ENCODE measurements around the gene ABCA4. TPM values are rescaled to one million over a fixed set of nuclear protein-coding genes. Genes with fewer than 3 reads are reported as not detected.

ABCA4 gene
- total and polyA plus RNA-seq, 2 of the 8 experiments (the other 6 are each of a cell fraction or from before 2014, with no cell fraction given): 0.06 TPM; not detected in 1

DNA sequence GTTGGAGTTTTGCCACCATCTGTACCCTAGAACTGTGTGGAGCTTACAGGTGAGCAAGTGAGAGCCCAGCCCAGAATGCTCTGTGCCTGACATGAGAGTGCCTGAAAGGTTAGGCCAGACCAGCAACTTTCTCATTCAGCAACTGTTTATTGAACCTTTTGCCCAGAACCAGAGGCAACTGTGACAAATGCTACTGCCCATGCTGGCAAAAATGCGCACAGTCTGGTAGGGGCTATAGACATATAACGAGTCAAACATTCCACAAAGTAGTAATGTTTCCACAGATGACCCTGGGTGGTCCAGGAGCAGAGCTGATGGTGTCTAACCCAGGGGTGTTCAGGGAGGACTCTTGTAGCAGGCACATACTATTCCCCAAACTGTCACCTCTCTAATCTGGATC, 155.7 kb downstream of the ABCA4 start:
- FAIRE-seq: no peak
- Histone ChIP-seq H2AFZ (ENCODE audit: low read length) (0 out of 2 replicates have a peak overlapping the region, but pooled peaks have one; percentile 36), H3K79me2 (ENCODE audit: control insufficient read depth in 1 of 2, insufficient read depth in 2 of 2, low read length in 2 of 2) (no peaks in the 10 kb centered on the region), H3K23ac (ENCODE audit: insufficient read length) (no peak overlapping the region), H3K14ac (ENCODE audit: insufficient read length) (no peak overlapping the region), H2BK120ac (replicated peaks; ENCODE audit: low read depth, low read length) (no peak overlapping the region), H3K27me3 (replicated peaks in 1 of 4; ENCODE audit: control insufficient read depth in 3 of 4, extremely low read depth in 1 of 4, insufficient read depth in 3 of 4, low read length in 3 of 4) (no peaks in the 10 kb centered on the region), H3K23me2 (ENCODE audit: low read depth, low read length) (no peaks in the 10 kb centered on the region; the same call in 1 of the 2 replicates), H3K4me1 (replicated peaks in 1 of 4; ENCODE audit: control insufficient read depth in 3 of 4, insufficient read depth in 4 of 4, low read length in 3 of 4) (no peaks in the 10 kb centered on the region), H3K4me2 (ENCODE audit: insufficient read depth in 1 of 2, low read depth in 2 of 2, low read length in 2 of 2) (no peak overlapping the region), H2AK5ac (ENCODE audit: low read depth, low read length) (no peak overlapping the region), H4K5ac (ENCODE audit: insufficient read length, low read depth, low read length) (no peak overlapping the region), H3K18ac (ENCODE audit: extremely low read depth, low read length) (no peak overlapping the region), H3K36me3 (ENCODE audit: control insufficient read depth in 2 of 4, insufficient read depth in 4 of 4, low read length in 3 of 4) (no peaks in the 10 kb centered on the region), H2BK20ac (ENCODE audit: low read length) (no peak overlapping the region), H2BK15ac (ENCODE audit: low read length) (no peak overlapping the region), H3K27ac (ENCODE audit: low read depth, low read length) (no peak overlapping the region), H3K79me1 (ENCODE audit: low read depth, low read length) (no peaks in the 10 kb centered on the region), H4K8ac (ENCODE audit: extremely low read depth, insufficient read depth, low read length) (no peak overlapping the region), H3K4ac (replicated peaks; ENCODE audit: insufficient read length, low read depth, low read length) (no peak overlapping the region), H4K20me1 (replicated peaks in 1 of 2; ENCODE audit: control insufficient read depth in 1 of 2, insufficient read depth in 2 of 2, low read length in 2 of 2) (no peaks in the 10 kb centered on the region), H2BK5ac (ENCODE audit: low read depth, low read length) (no peak overlapping the region), H3K56ac (replicated peaks; ENCODE audit: insufficient read length, low read depth, low read length) (no peak overlapping the region), H4K91ac (replicated peaks; ENCODE audit: insufficient read length, low read length) (no peak overlapping the region), H3K9ac (replicated peaks in 1 of 4; ENCODE audit: extremely low read depth in 1 of 4, low read depth in 3 of 4, low read length in 3 of 4) (no peak overlapping the region), H3K4me3 (ENCODE audit: extremely low read depth in 1 of 4, insufficient read depth in 2 of 4, low read depth in 3 of 4, low read length in 4 of 4) (no peak overlapping the region), H3K9me3 (ENCODE audit: insufficient read depth in 2 of 2, low read depth in 1 of 2, low read length in 1 of 2) (no peaks in the 10 kb centered on the region), H2BK12ac (ENCODE audit: low read depth, low read length) (no peak overlapping the region)
- WGBS, 2 experiments (ENCODE audit: extremely low coverage in 1 of 2, insufficient coverage in 1 of 2, insufficient read length in 1 of 2, insufficient replicate concordance in 2 of 2, low coverage in 1 of 2, low lambda C conversion rate in 2 of 2, missing lambda C conversion rate in 1 of 2): 92% methylated on average over 2 of the region's 2 CpGs; no CpG with 5 or more reads in 1 of the 2 experiments
- no peak for TF ChIP-seq GTF2F1 (IDR thresholded peaks at IDR 0.05; ENCODE audit: borderline replicate concordance, low read depth, low read length)
- no peak for TF ChIP-seq SAP30 (IDR thresholded peaks at IDR 0.05; ENCODE audit: insufficient read depth, insufficient replicate concordance, low read length)
- no peak for TF ChIP-seq NRF1 (IDR thresholded peaks at IDR 0.05; ENCODE audit: low read depth, low read length)
- no peak for TF ChIP-seq RAD21 (IDR thresholded peaks at IDR 0.05 in 1 of 2, conservative IDR thresholded peaks at IDR 0.05 in 1 of 2; ENCODE audit: low read depth in 2 of 2, low read length in 2 of 2)
- TF ChIP-seq TEAD4 (IDR thresholded peaks at IDR 0.05; ENCODE audit: low read depth, low read length): no peak
- TF ChIP-seq CBX8 (IDR thresholded peaks at IDR 0.05; ENCODE audit: borderline replicate concordance, low read depth, low read length): no peak
- no peak for TF ChIP-seq MAX (IDR thresholded peaks at IDR 0.05)
- TF ChIP-seq NANOG (IDR thresholded peaks at IDR 0.05; ENCODE audit: insufficient read depth, low read depth, low read length, poor library complexity, severe bottlenecking): no peak
- no peak for TF ChIP-seq CEBPB (IDR thresholded peaks at IDR 0.05; ENCODE audit: low read depth, low read length)
- TF ChIP-seq JUN (IDR thresholded peaks at IDR 0.05; ENCODE audit: low read depth, low read length): no peak
- no peak for DNase-seq (ENCODE audit: low read depth in 1 of 2, low spot score in 2 of 2)
- ChIA-PET POLR2A (ENCODE audit: partially characterized antibody) (no interaction called here), CTCF (ENCODE audit: partially characterized antibody) (interaction anchor here (8.2 kb wide), 1 partner anchor 13 kb away, joined by 66 read pairs; no protein-coding TSS in a partner anchor)
